H9 (cell line): ENCODE results near the gene ADGRL3. TPM values are rescaled to one million over a fixed set of nuclear protein-coding genes. Genes with fewer than 3 reads are reported as not detected.

ENCODE experiments used
- DNase-seq: peaks from one replicate; pipeline ENCODE4 v3.0.0-alpha.2; 2017
- H2AFZ ChIP-seq: one replicate; pipeline ENCODE4 v1.6.1; 2013; ENCODE audit warnings: mild to moderate bottlenecking, low read length, control low read depth, moderate library complexity
- H2AK5ac ChIP-seq: 2 replicates; pipeline ENCODE4 v1.6.1; 2013; ENCODE audit warnings: low read length, control low read depth, mixed read lengths; ENCODE audit not compliant: insufficient read length
- H2BK120ac ChIP-seq: one replicate; pipeline ENCODE4 v1.6.1; 2013; ENCODE audit warnings: low read depth, mild to moderate bottlenecking, low read length, control low read depth, inconsistent platforms; ENCODE audit not compliant: poor library complexity, severe bottlenecking
- H2BK12ac ChIP-seq: 2 replicates; pipeline ENCODE4 v1.6.1; 2013; ENCODE audit warnings: low read length, control low read depth, mixed read lengths, low read depth; ENCODE audit not compliant: insufficient read length
- H2BK15ac ChIP-seq: 2 replicates; pipeline ENCODE4 v1.6.1; 2013; ENCODE audit warnings: low read depth, low read length, control low read depth
- H2BK20ac ChIP-seq: one replicate; pipeline ENCODE4 v1.6.1; 2013; ENCODE audit warnings: low read depth, mild to moderate bottlenecking, low read length, control low read depth, inconsistent platforms; ENCODE audit not compliant: poor library complexity, severe bottlenecking
- H2BK5ac ChIP-seq: 2 replicates; pipeline ENCODE4 v1.6.1; 2013; ENCODE audit warnings: low read length, control low read depth, mixed read lengths; ENCODE audit not compliant: insufficient read length
- H3K14ac ChIP-seq: 2 replicates; pipeline ENCODE4 v1.6.1; 2013; ENCODE audit warnings: low read length, control low read depth; ENCODE audit not compliant: insufficient read depth
- H3K18ac ChIP-seq: 2 replicates; pipeline ENCODE4 v1.6.1; 2013; ENCODE audit warnings: low read depth, mild to moderate bottlenecking, mixed read lengths, low read length, control low read depth; ENCODE audit not compliant: insufficient read length
- H3K23ac ChIP-seq: 2 replicates; pipeline ENCODE4 v1.6.1; 2013; ENCODE audit warnings: low read length, control low read depth, mixed read lengths, low read depth; ENCODE audit not compliant: insufficient read length
- H3K23me2 ChIP-seq: 2 replicates; pipeline ENCODE4 v1.6.1; 2013; ENCODE audit warnings: low read depth, mild to moderate bottlenecking, mixed read lengths, low read length, control low read depth; ENCODE audit not compliant: insufficient read length, poor library complexity, severe bottlenecking
- H3K27ac ChIP-seq: 2 replicates; pipeline ENCODE4 v1.5.1; 2013; ENCODE audit warnings: low read length, control low read depth, mixed read lengths, low read depth; ENCODE audit not compliant: insufficient read length
- H3K27me3 ChIP-seq: 2 replicates; pipeline ENCODE4 v1.6.1; 2013; ENCODE audit warnings: low read length, control low read depth, inconsistent platforms; ENCODE audit not compliant: insufficient read depth
- H3K4ac ChIP-seq: 2 replicates; pipeline ENCODE4 v1.6.1; 2013; ENCODE audit warnings: low read depth, mild to moderate bottlenecking, control low read depth, inconsistent platforms, low read length, moderate library complexity
- H3K4me1 ChIP-seq: 2 replicates; pipeline ENCODE4 v1.6.1; 2013; ENCODE audit warnings: low read length, control low read depth, inconsistent platforms; ENCODE audit not compliant: insufficient read depth
- H3K4me2 ChIP-seq: 2 replicates; pipeline ENCODE4 v1.6.1; 2013; ENCODE audit warnings: low read length, control low read depth, mixed read lengths; ENCODE audit not compliant: insufficient read length, insufficient read depth
- H3K56ac ChIP-seq: 2 replicates; pipeline ENCODE4 v1.6.1; 2013; ENCODE audit warnings: low read depth, mild to moderate bottlenecking, mixed read lengths, low read length, control low read depth; ENCODE audit not compliant: insufficient read length
- H3K79me1 ChIP-seq: 2 replicates; pipeline ENCODE4 v1.6.1; 2013; ENCODE audit warnings: low read depth, mild to moderate bottlenecking, moderate library complexity, low read length, control low read depth, inconsistent platforms; ENCODE audit not compliant: insufficient read depth, poor library complexity, severe bottlenecking
- H3K79me2 ChIP-seq: 2 replicates; pipeline ENCODE4 v1.6.1; 2013; ENCODE audit warnings: low read length, control low read depth, inconsistent platforms; ENCODE audit not compliant: insufficient read depth
- H3K9ac ChIP-seq: 2 replicates; pipeline ENCODE4 v1.6.1; 2013; ENCODE audit warnings: low read length, control low read depth, mixed read lengths; ENCODE audit not compliant: insufficient read length; ENCODE audit errors: extremely low read depth
- H3K9me3 ChIP-seq: one replicate; pipeline ENCODE4 v1.6.1; 2013; ENCODE audit warnings: low read depth, low read length, inconsistent platforms; ENCODE audit not compliant: control insufficient read depth
- H3T11ph ChIP-seq: one replicate; pipeline ENCODE4 v1.6.1; 2013; ENCODE audit warnings: mild to moderate bottlenecking, low read length, control low read depth, inconsistent platforms
- H4K20me1 ChIP-seq: one replicate; pipeline ENCODE4 v1.6.1; 2013; ENCODE audit not compliant: control insufficient read depth, insufficient read length, insufficient read depth
- H4K5ac ChIP-seq: 2 replicates; pipeline ENCODE4 v1.6.1; 2013; ENCODE audit warnings: low read depth, mild to moderate bottlenecking, mixed read lengths, low read length, control low read depth; ENCODE audit not compliant: insufficient read length
- H4K8ac ChIP-seq: replicated peaks from 2 replicates; pipeline ENCODE4 v1.6.1; 2013; ENCODE audit warnings: low read length, control low read depth, mixed read lengths, low read depth; ENCODE audit not compliant: insufficient read length
- H4K91ac ChIP-seq: 2 replicates; pipeline ENCODE4 v1.6.1; 2013; ENCODE audit warnings: low read depth, mild to moderate bottlenecking, moderate library complexity, mixed read lengths, low read length, control low read depth; ENCODE audit not compliant: insufficient read length
- H3K27ac Mint-ChIP-seq, 3 experiments: 2 replicates in 2 of 3; 3 replicates in 1 of 3; pipeline ENCODE4 v1.8.0; 2020 to 2021; ENCODE audit warnings: mixed read lengths in 3 of 3, mild to moderate bottlenecking in 1 of 3, moderate library complexity in 1 of 3
- H3K27me3 Mint-ChIP-seq: 2 replicates; pipeline ENCODE4 v1.8.0; 2021; ENCODE audit warnings: low read depth, mild to moderate bottlenecking, moderate library complexity, mixed read lengths
- H3K36me3 Mint-ChIP-seq, 3 experiments: 2 replicates in 2 of 3; 3 replicates in 1 of 3; pipeline ENCODE4 v1.8.0; 2020 to 2021; ENCODE audit warnings: low read depth in 3 of 3, mixed read lengths in 3 of 3; ENCODE audit not compliant: insufficient read depth in 1 of 3
- H3K4me1 Mint-ChIP-seq, 2 experiments: 2 replicates each; pipeline ENCODE4 v1.8.0; 2020; ENCODE audit warnings: mixed read lengths in 2 of 2
- H3K4me3 Mint-ChIP-seq, 2 experiments: 2 replicates in 1 of 2; 3 replicates in 1 of 2; pipeline ENCODE4 v1.8.0; 2020 to 2021; ENCODE audit warnings: mild to moderate bottlenecking in 2 of 2, mixed read lengths in 2 of 2, moderate library complexity in 1 of 2
- H3K9me3 Mint-ChIP-seq, 2 experiments: 2 replicates in 1 of 2; 3 replicates in 1 of 2; pipeline ENCODE4 v1.8.0; 2020; ENCODE audit warnings: mild to moderate bottlenecking in 2 of 2, mixed read lengths in 2 of 2, moderate library complexity in 1 of 2
- CTCF ChIP-seq: fragments of 200-600 bp; sonication (generic); conservative IDR thresholded peaks from 3 replicates; pipeline ENCODE4 v1.8.0; 2021; ENCODE audit warnings: antibody characterized with exemption, mild to moderate bottlenecking
- WGBS: extraction: QIAGEN DNeasy Blood & Tissue Kit; methylation state at CpG from one replicate; pipeline ENCODE4 v1.1.7; 2013; ENCODE audit warnings: missing lambda C conversion rate, low lambda C conversion rate, mixed read lengths; ENCODE audit not compliant: insufficient read length; ENCODE audit errors: extremely low coverage; 5-methylcytosine and 5-hydroxymethylcytosine counted together
- total RNA-seq: library from RNA; stranded (reverse); gene quantifications from 2 replicates; pipeline ENCODE4 v1.2.1, GENCODE V29; 2021

The ADGRL3 gene
- total RNA-seq, 1 experiment from 2014 or later, result 5.9 TPM

- H3K23ac ChIP-seq, result no peak overlapping the region
- H3K79me1 ChIP-seq, result no peaks in the 10 kb centered on the region
- H2AK5ac ChIP-seq, result no peak overlapping the region
- H3K4me3 Mint-ChIP-seq, result no peak overlapping the region
- no peaks in the 10 kb centered on the region for H3K36me3 Mint-ChIP-seq
- no peak overlapping the region for H4K91ac ChIP-seq
- H3K18ac ChIP-seq, result no peak overlapping the region
- H2BK120ac ChIP-seq, result no peak overlapping the region
- H3K4ac ChIP-seq, result no peak overlapping the region
- H3K23me2 ChIP-seq, result no peaks in the 10 kb centered on the region
- H2BK12ac ChIP-seq, result no peak overlapping the region
- H2BK20ac ChIP-seq, result no peak overlapping the region
- 0 out of 4 replicates have a peak, but pooled peaks cover 0 to 2% of the 10 kb centered on the region in 2 experiments for H3K4me1 Mint-ChIP-seq
- H4K5ac ChIP-seq, result no peak overlapping the region
- H3K56ac ChIP-seq, result no peak overlapping the region
- H3K27me3 ChIP-seq, result no peaks in the 10 kb centered on the region
- H3K27me3 Mint-ChIP-seq, result no peaks in the 10 kb centered on the region
- no peaks in the 10 kb centered on the region; a peak in 1 of 5 replicates for H3K9me3 Mint-ChIP-seq
- no peak overlapping the region for H2BK15ac ChIP-seq
- no peak overlapping the region for H3K14ac ChIP-seq
- DNase-seq, result no peak
- no peak overlapping the region for H2BK5ac ChIP-seq
- no CpG with 5 or more reads among the region's 1 CpG for WGBS
- no peak overlapping the region for H3K4me2 ChIP-seq
- H4K20me1 ChIP-seq, result no peaks in the 10 kb centered on the region
- TF ChIP-seq CTCF, result no peak
- H3T11ph ChIP-seq, result no peak overlapping the region
- no peak overlapping the region for H4K8ac ChIP-seq
- no peak overlapping the region for H3K27ac Mint-ChIP-seq
- H2AFZ ChIP-seq, result no peak overlapping the region
- no peaks in the 10 kb centered on the region for H3K4me1 ChIP-seq
- no peaks in the 10 kb centered on the region for H3K79me2 ChIP-seq
- H3K9me3 ChIP-seq, result no peaks in the 10 kb centered on the region
- no peak overlapping the region for H3K9ac ChIP-seq
- H3K27ac ChIP-seq, result no peak overlapping the region
Measured at GRCh38 chr4:61678297-61678696, 478.2 kb downstream of the ADGRL3 start.
